DMS153 (cell line): Measurements from ENCODE around the gene ENPP3.

ENCODE experiments used
- DNase-seq: peaks from one replicate; lab custom pipeline; 2025; lab: John Stamatoyannopoulos, UW

ENPP3 gene

GRCh38 chr6:131642987-131643611 lies 6.0 kb downstream of the ENPP3 start:
- DNase-seq, result peak; percentile 86

- no peak for DNase-seq
Measured at GRCh38 chr6:131643855-131644460, 6.9 kb downstream of the ENPP3 start.

- no peak for DNase-seq
Measured at GRCh38 chr6:131644921-131645320, 7.8 kb downstream of the ENPP3 start.

- DNase-seq, result no peak
Measured at GRCh38 chr6:131645846-131646245, 8.7 kb downstream of the ENPP3 start.

- DNase-seq, result no peak
Measured at GRCh38 chr6:131646249-131646670, 9.2 kb downstream of the ENPP3 start.

GRCh38 chr6:131651782-131652181 lies 14.7 kb downstream of the ENPP3 start:
- DNase-seq, result peak; percentile 84

GRCh38 chr6:131652472-131652871 lies 15.4 kb downstream of the ENPP3 start:
- DNase-seq, result peak; percentile 46

GRCh38 chr6:131654326-131654725 lies 17.2 kb downstream of the ENPP3 start:
- DNase-seq, result no peak

GRCh38 chr6:131655387-131655786 lies 18.3 kb downstream of the ENPP3 start:
- DNase-seq, result no peak

GRCh38 chr6:131655951-131656350 lies 18.8 kb downstream of the ENPP3 start:
- no peak for DNase-seq

GRCh38 chr6:131656667-131657066 lies 19.6 kb downstream of the ENPP3 start:
- no peak for DNase-seq

GRCh38 chr6:131657222-131657621 lies 20.1 kb downstream of the ENPP3 start:
- DNase-seq, result no peak

- no peak for DNase-seq
Measured at GRCh38 chr6:131657630-131658111, 20.6 kb downstream of the ENPP3 start.

GRCh38 chr6:131658287-131658686 lies 21.2 kb downstream of the ENPP3 start:
- no peak for DNase-seq

- DNase-seq, result peak; percentile 60
Measured at GRCh38 chr6:131660195-131660594, 23.1 kb downstream of the ENPP3 start.

GRCh38 chr6:131663578-131664165 lies 26.6 kb downstream of the ENPP3 start:
- DNase-seq, result no peak

GRCh38 chr6:131669891-131670290 lies 32.8 kb downstream of the ENPP3 start:
- no peak for DNase-seq

- no peak for DNase-seq
Measured at GRCh38 chr6:131673184-131673583, 36.1 kb downstream of the ENPP3 start.

GRCh38 chr6:131678442-131678841 lies 41.3 kb downstream of the ENPP3 start:
- no peak for DNase-seq

- no peak for DNase-seq
Measured at GRCh38 chr6:131680868-131681267, 43.8 kb downstream of the ENPP3 start.

- DNase-seq, result no peak
Measured at GRCh38 chr6:131681585-131681984, 44.5 kb downstream of the ENPP3 start.

GRCh38 chr6:131682442-131682841 lies 45.3 kb downstream of the ENPP3 start:
- no peak for DNase-seq

GRCh38 chr6:131683479-131683878 lies 46.4 kb downstream of the ENPP3 start:
- no peak for DNase-seq
